Kidney epithelial cell (primary cell): ENCODE results near the gene GRID1. TPM values are rescaled to one million over a fixed set of nuclear protein-coding genes. Genes with fewer than 3 reads are reported as not detected.

Source experiments
- DNase-seq: peaks from one replicate; pipeline ENCODE4 v3.0.0-alpha.2; 2010; ENCODE audit warnings: low read depth
- H3K27me3 ChIP-seq: 2 replicates; pipeline ENCODE4 v1.6.0; 2011; ENCODE audit warnings: low read length; ENCODE audit not compliant: control insufficient read depth, insufficient read depth
- H3K36me3 ChIP-seq: 2 replicates; pipeline ENCODE4 v1.5.1; 2011; ENCODE audit warnings: low read length; ENCODE audit not compliant: control insufficient read depth, insufficient read depth
- H3K4me3 ChIP-seq: 2 replicates; pipeline ENCODE4 v1.5.1; 2011; ENCODE audit warnings: low read depth, mild to moderate bottlenecking, control low read depth, low read length
- total RNA-seq: library from RNA; depleted of rRNA; stranded (reverse); fragments of >200 nt; gene quantifications from 2 replicates; pipeline ENCODE4 v1.2.3, GENCODE V29; 2015
- TF ChIP-seq, protein P1 (sequence below): IDR thresholded peaks from 2 replicates; pipeline ENCODE4 v1.5.1; 2011; ENCODE audit warnings: mild to moderate bottlenecking, moderate library complexity, low read length, control low read depth, inconsistent platforms; ENCODE audit not compliant: insufficient read depth, poor library complexity, severe bottlenecking

The GRID1 gene
- total RNA-seq, 1 donor from 2014 or later, result 0.33 TPM

DNA sequence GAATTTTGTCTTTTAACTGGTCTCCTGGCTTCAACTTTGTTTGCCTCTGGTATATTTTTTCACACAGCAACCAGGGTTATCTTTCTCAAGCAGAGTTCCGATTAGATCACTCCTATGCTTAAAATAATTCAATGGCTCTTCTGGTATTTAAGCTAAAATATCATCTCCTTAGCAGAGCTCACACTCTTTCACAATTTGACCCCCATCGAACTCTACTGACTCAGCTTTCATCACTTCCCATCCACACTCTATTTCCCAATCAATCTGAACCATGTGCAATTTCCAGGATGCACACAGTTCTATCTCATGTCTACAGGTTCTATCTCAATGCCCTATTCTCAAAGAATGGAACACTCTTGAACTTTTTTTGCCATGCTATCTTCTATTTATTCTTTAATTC lies 809.5 kb downstream of the GRID1 start:
- Histone ChIP-seq H3K36me3 (no peaks in the 10 kb centered on the region), H3K4me3 (no peak overlapping the region), H3K27me3 (no peaks in the 10 kb centered on the region)
- TF ChIP-seq, protein P1, sequence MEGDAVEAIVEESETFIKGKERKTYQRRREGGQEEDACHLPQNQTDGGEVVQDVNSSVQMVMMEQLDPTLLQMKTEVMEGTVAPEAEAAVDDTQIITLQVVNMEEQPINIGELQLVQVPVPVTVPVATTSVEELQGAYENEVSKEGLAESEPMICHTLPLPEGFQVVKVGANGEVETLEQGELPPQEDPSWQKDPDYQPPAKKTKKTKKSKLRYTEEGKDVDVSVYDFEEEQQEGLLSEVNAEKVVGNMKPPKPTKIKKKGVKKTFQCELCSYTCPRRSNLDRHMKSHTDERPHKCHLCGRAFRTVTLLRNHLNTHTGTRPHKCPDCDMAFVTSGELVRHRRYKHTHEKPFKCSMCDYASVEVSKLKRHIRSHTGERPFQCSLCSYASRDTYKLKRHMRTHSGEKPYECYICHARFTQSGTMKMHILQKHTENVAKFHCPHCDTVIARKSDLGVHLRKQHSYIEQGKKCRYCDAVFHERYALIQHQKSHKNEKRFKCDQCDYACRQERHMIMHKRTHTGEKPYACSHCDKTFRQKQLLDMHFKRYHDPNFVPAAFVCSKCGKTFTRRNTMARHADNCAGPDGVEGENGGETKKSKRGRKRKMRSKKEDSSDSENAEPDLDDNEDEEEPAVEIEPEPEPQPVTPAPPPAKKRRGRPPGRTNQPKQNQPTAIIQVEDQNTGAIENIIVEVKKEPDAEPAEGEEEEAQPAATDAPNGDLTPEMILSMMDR, result no peak
- no peak for DNase-seq

Other genes starting within 250 kb of the GRID1 start
- 29.6 and 29.7 TPM in 2 replicates for gene WAPL, start 155.0 kb upstream of the GRID1 start, total RNA-seq